Transverse colon (tissue), 4 donors: ENCODE results near the gene OR52A1.

Experiments
- CTCF ChIP-seq, 5 experiments: fragments of 200-600 bp in 3 of 5; fragments of 450-650 bp in 2 of 5; sonication (generic) in 3 of 5; IDR thresholded peaks; 1 replicate in 2 of 5; 2 replicates in 3 of 5; pipeline ENCODE4 v1.5.1; 2016 to 2017; ENCODE audit warnings: antibody characterized with exemption in 5 of 5, inconsistent platforms in 3 of 5, mild to moderate bottlenecking in 2 of 5, moderate library complexity in 1 of 5
- EP300 ChIP-seq: sonication (generic); formaldehyde crosslinking; IDR thresholded peaks from one replicate; pipeline ENCODE4 v1.6.1; 2017; ENCODE audit warnings: antibody characterized with exemption, low read depth
- POLR2A ChIP-seq: fragments of 450-650 bp; IDR thresholded peaks from one replicate; pipeline ENCODE4 v1.6.1; 2016; ENCODE audit warnings: antibody characterized with exemption, mild to moderate bottlenecking, moderate library complexity
- POLR2AphosphoS5 ChIP-seq, 3 donors: sonication (generic); formaldehyde crosslinking; IDR thresholded peaks; one replicate each; pipeline ENCODE4 v1.6.1; 2016; ENCODE audit warnings: antibody characterized with exemption in 3 of 3

GRCh38 chr11:5103066-5103465 is 51.5 kb downstream of the OR52A1 start:
- TF ChIP-seq CTCF (IDR thresholded peaks at IDR 0.05) (no peak), POLR2AphosphoS5 (IDR thresholded peaks at IDR 0.05) (no peak), POLR2A (no peak), EP300 (no peak)
